NCI-H2196 treated with DMSO at 0.1 percent for 48 hours (cell line): ENCODE results near the gene POLR1G.
"Not testable (repeated sequence)": the region's sequence is repeated elsewhere in the genome, so short reads cannot be mapped to it uniquely, and the experiment has no call there.

Experiments
- DNase-seq: peaks from one replicate; lab custom pipeline; 2025; ENCODE audit not compliant: unreplicated experiment; lab: John Stamatoyannopoulos, UW

The POLR1G gene

DNA sequence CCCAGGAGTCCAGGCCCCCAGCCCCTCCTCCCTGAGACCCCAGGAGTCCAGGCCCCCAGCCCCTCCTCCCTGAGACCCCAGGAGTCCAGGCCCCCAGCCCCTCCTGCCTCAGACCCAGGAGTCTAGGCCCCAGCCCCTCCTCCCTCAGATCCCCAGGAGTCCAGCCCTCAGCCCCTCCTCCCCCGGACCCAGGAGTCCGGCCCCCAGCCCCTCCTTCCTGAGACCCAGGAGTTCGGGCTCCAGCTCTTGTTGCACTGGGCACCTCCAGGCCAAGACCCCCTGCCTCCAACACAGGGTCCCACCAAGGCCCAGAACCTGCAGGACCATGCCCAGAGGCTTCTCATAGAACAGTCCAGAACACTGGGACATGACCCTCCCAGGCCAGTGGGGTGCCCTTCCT lies 13.5 kb downstream of the POLR1G start:
- DNase-seq = no peak

- no peak for DNase-seq
Observed at GRCh38 chr19:45420356-45420755, 13.9 kb downstream of the POLR1G start.

DNA sequence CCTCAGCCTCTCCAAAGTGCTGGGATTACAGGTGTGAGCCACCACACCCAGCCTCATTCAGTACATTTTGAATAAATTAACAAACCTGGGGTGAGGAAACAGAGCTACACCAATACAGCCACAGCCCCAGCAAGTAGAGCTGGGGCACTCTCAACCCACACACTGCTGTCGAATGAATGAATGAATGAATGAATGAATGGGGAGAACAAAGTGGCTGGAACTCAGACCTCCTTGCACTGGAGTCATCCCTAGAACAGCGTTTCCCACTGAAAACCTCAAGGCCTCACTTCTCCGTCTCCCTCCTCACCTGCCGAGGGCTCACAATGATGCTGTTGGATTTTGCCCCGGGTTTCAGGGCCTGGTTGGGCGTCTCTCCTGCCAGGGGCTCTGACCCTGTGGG lies 14.4 kb downstream of the POLR1G start:
- no peak for DNase-seq

- no peak for DNase-seq
Observed at GRCh38 chr19:45421947-45422498, 15.6 kb downstream of the POLR1G start.

- no peak for DNase-seq
Observed at GRCh38 chr19:45423033-45423588, 16.7 kb downstream of the POLR1G start.

DNA sequence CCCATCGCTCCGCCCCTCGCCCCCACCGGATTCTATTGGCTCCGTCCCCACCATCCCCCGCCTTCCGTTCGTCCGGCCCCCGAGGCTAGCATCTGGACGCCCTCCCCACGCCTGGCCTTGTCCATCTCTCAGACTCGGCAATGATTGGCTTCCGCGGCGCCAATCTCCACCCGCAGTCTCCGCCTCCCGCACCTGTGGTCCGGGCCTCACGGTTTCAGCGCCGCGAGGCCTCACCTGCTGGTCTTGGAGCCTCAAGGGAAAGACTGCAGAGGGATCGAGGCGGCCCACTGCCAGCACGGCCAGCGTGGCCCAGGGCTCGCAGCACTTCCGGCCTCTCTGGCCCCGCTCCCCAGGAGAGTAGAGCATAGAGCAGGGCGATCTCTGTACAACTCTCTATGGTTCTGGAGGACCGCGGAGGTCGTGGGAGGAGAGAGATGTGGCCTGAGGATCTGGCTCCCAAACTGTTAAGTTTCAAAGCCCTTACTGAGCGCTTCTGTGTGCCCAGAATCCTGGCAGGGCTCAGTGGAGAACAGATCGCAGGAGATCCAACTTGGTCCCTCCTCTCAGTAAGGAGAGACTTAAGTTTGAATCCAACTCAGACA lies 17.2 kb downstream of the POLR1G start, which contains the start of gene ERCC1:
Gene ERCC1 (minus strand): TSS at position 329 of the 602 bp plus-strand sequence. CDS start 543 bp downstream, outside the sequence.
- DNase-seq = peak; percentile 98

DNA sequence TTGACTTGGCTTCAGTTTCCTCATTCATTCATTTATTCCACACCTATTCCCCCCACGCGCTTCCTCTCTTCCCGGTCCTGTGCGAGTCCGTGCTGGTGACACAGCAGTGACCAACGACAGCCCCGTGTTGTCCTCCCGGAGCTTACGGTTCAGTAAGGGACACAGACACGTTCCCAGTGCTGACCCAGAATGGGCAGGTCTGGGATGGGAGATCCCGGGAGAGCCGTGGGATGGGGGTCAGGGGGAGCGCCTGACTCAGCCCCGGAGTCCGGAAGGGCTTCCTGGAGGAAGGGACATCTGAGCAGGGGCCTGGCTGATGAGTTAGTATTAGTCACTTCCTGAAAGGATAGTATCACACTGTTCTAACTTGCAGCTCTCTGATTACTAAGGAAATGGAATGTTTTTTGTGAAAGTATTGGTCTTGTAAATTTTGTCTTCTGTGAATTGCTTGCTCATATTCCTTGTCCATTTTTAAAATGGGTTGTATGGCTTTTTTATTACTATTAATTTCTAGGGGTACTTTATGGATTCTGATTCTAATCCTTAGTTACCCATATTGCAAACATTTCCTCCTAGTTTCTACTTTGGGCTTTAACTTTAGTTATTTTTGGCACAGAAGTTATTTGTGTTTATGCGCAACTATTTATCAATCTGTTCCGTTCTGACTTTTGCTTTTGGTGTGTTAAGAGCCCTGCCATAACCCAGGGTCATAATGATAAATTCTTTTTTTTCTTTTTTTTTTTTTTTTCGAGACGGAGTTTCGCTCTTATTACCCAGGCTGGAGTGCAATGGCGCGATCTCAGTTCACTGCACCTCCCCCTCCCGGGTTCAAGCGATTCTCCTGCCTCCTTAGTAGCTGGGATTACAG lies 18.0 kb downstream of the POLR1G start:
- no peak for DNase-seq

- no peak for DNase-seq
Observed at GRCh38 chr19:45428384-45429231, 22.2 kb downstream of the POLR1G start.

GRCh38 chr19:45429896-45430295 lies 23.5 kb downstream of the POLR1G start:
- DNase-seq = not testable (repeated sequence)

DNA sequence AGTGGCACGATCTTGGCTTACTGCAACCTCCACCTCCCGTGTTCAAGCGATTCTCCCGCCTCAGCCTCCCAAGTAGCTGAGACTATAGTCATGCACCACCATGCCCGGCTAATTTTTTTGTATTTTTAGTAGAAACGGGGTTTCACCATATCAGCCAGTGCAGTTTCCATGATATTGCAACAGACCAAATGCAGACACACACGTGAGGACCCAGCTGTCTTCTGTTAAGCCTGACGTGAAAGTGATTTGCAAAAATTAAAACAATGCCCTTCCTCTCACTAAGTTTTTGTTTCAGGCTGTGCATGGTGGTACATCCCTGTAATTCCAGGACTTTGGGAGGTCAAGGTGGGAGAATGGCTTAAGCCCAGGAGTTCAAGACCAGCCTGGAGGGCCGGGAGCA lies 24.6 kb downstream of the POLR1G start:
- not testable (repeated sequence) for DNase-seq

DNA sequence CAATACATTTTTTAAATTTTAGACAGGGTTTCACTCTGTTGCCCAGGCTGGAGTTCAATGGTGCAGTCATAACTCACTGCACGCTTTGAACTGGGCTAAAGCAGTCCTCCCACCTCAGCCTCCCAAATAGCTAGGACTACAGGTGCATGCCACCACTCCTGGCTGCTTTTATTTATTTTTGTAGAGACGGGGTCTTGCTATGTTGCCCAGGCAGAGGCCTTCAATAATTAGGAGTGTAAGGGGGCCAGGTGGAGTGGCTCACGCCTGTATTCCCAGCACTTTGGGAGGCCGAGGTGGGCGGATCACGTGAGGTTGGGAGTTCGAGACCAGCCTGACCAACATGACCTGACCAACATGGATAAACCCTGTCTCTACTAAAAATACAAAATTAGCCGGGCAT lies 26.1 kb downstream of the POLR1G start:
- DNase-seq = not testable (repeated sequence)

- DNase-seq = no peak
Observed at GRCh38 chr19:45437328-45437727, 30.9 kb downstream of the POLR1G start.

- no peak for DNase-seq
Observed at GRCh38 chr19:45439190-45439568, 32.7 kb downstream of the POLR1G start.

GRCh38 chr19:45439569-45440258 lies 33.3 kb downstream of the POLR1G start:
- peak; percentile 59 for DNase-seq

GRCh38 chr19:45440259-45440638 lies 33.8 kb downstream of the POLR1G start:
- DNase-seq = no peak

DNA sequence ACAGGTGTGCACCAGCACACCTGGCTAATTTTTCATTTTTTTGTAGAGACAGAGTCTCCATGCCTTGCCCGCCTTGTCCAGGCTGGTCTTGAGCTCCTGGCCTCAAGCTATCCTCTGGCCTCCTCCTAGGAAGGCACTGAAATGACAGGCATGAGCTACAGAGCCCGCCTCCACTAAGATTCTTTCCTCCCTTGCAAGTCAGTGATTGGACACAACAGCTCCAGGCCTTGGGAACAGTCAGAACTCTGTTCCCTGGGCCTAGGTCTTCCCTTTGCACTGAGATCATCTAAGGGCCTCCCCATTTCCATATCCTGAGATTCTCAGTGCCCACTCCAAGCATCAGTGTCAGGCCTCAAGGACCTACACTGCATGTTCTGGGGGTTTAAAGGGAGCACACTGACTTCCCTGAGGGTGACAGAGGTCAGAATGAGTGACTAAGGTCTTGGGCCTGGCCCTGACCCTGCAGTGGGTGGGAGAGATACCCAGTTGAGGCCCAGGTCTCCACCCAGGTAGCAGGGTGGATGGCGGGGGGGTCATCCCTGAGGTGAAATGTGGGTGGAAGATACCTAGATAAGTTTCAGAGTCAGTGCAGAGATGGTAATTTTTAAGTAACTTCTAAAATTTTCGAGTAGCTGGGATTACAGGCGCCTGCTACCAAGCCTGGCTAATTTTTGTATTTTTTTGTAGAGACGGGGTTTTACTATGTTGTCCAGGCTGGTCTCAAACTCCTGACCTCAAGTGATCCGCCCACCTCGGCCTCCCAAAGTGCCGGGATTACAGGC lies 34.6 kb downstream of the POLR1G start:
- DNase-seq = no peak

DNA sequence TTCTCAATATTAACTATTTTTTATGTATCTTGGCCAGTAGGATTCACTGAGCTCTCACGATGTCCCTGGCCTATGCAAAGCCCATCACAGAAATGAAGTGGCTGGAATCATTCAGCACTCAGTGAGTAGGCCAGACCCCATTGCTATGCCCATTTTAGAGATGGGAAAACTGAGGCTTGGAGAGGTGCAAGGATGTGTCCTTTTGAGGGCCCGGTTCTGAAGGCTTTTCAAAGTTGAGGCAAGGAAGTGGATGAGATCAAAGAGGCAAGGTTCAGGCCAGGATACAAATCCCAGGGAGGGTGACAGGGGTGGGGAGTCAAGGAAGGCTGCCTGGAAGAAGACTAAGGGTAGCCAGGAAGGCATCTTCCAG lies 35.9 kb downstream of the POLR1G start:
- DNase-seq = no peak

DNA sequence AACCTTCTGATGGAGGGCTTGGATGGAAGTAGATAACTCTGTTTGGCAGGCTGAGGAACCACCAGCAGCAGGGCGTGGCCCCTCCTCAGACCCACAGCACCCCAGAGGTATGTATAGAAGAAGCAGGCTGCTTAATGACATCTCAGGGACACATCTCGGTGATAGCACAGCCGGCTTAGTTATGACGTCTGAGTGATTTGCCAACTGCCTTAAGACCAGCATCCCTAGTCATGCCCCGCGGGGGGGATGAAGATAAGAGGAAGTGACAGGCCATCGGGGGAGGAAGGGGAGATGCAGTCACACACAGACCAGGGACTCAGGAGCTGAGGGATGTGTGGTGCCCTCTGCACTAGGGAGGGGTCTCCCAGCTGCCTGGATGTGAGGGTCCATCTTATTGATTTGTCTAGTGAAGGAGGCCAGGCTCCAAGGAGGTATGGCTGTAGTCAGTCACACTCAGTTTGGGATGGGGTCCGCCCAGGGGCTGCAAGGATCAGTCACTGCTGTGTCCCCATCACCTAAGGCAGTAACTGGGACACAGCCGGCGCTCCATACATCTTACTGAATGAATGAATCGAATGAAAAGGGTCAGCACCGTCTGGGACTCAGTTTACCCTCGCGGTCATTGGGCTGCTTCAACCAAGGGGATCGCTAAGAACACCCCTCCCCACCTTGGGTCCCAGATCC lies 36.5 kb downstream of the POLR1G start:
- DNase-seq = no peak
